Measurements from ENCODE around the gene SFXN4. TPM values are rescaled to one million over a fixed set of nuclear protein-coding genes. Genes with fewer than 3 reads are reported as not detected.

The SFXN4 gene
- total RNA-seq, 1 donor from 2014 or later: 17.1 TPM

GRCh38 chr10:119203006-119203405, 37.5 kb upstream of the SFXN4 start:
- no peak for DNase-seq (ENCODE audit: low read depth)
- TF ChIP-seq, protein P1, sequence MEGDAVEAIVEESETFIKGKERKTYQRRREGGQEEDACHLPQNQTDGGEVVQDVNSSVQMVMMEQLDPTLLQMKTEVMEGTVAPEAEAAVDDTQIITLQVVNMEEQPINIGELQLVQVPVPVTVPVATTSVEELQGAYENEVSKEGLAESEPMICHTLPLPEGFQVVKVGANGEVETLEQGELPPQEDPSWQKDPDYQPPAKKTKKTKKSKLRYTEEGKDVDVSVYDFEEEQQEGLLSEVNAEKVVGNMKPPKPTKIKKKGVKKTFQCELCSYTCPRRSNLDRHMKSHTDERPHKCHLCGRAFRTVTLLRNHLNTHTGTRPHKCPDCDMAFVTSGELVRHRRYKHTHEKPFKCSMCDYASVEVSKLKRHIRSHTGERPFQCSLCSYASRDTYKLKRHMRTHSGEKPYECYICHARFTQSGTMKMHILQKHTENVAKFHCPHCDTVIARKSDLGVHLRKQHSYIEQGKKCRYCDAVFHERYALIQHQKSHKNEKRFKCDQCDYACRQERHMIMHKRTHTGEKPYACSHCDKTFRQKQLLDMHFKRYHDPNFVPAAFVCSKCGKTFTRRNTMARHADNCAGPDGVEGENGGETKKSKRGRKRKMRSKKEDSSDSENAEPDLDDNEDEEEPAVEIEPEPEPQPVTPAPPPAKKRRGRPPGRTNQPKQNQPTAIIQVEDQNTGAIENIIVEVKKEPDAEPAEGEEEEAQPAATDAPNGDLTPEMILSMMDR (conservative IDR thresholded peaks at IDR 0.05; ENCODE audit: low read depth, low read length): no peak
- H3K4me3 ChIP-seq (ENCODE audit: low read depth, low read length): no peak overlapping the region

GRCh38 chr10:119201233-119201632, 35.7 kb upstream of the SFXN4 start:
- TF ChIP-seq, protein P1 (conservative IDR thresholded peaks at IDR 0.05; ENCODE audit: low read depth, low read length): no peak
- no peak for DNase-seq (ENCODE audit: low read depth)
- H3K4me3 ChIP-seq (ENCODE audit: low read depth, low read length): no peak overlapping the region

DNA sequence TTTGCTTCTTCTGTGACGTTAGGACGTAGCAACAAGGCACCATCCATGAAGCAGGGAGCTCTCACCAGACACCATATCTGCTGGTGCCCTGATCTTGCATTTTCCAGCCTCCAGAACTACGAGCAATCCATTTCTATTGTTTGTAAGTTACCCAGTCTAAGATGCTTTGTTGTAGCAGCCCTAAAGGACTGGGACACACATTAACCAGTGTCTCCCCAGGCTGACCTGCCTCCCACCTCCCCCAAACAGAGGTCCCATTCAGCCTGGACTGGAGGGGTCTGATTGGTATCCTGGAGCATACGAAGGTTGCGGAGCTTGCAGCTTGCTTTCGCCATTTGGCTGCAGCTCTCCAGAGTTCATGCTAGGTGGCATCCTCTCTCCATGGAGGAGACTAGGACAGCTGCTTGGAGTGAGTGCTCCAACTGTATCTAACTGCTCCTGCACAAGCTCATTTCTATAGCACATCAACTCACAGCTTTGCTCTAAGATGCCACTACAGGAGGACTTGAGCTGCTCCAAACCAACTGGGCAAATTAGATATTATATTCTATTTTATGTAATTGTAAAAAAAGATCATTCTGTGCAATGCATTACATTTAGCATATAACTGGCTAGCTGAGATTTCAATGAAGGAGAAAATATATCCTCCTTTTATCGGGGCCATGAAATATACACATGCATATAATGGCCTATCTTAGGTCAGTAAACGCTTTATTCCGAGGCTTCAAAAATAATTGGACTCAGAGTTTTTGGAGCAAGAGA, 33.9 kb upstream of the SFXN4 start:
- TF ChIP-seq, protein P1 (conservative IDR thresholded peaks at IDR 0.05; ENCODE audit: low read depth, low read length): peak; percentile 93
- no peak overlapping the region for H3K4me3 ChIP-seq (ENCODE audit: low read depth, low read length)
- DNase-seq (ENCODE audit: low read depth): no peak

DNA sequence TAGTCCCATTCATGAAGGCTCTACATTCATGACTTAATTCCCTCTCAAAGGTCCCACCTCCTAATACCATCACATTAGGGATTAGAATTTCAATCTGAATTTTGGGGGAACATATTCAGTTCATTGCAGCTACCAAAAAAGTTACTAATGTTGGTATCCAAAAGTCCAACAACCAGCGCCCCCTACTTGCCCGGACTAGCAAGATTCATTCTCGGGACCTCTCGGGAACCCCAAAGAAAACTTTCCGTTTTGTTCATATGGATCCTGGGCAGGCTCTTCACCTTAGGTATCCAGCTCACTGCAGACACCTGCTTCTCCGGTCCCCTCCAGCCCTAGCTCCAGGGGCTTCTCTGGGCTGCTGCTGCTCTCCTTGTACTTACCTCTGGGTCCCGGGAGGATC, 32.9 kb upstream of the SFXN4 start:
- DNase-seq (ENCODE audit: low read depth): no peak
- no peak overlapping the region for H3K4me3 ChIP-seq (ENCODE audit: low read depth, low read length)
- TF ChIP-seq, protein P1 (conservative IDR thresholded peaks at IDR 0.05; ENCODE audit: low read depth, low read length): peak; percentile 63

DNA sequence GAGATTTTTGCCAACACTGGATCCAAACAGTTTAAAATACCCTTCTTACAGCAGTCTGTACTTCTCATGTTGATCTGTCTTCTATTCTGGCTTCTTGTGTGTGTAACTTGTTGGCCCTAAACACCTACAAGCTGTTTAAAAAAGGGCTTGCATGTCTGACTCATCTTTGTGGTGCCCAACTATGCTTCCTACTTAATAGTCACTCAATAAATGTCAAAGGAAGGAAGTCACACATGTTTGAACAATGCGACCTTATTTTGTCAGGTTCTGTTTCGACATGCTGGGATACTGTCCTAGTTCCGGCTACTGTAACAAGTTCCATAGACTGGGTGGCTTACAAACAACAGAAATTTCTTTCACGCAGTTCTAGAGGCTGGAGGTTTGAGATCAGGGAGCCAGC, 32.4 kb upstream of the SFXN4 start:
- TF ChIP-seq, protein P1 (conservative IDR thresholded peaks at IDR 0.05; ENCODE audit: low read depth, low read length): no peak
- no peak for DNase-seq (ENCODE audit: low read depth)
- H3K4me3 ChIP-seq (ENCODE audit: low read depth, low read length): no peak overlapping the region

GRCh38 chr10:119191881-119192280, 26.4 kb upstream of the SFXN4 start:
- TF ChIP-seq, protein P1 (conservative IDR thresholded peaks at IDR 0.05; ENCODE audit: low read depth, low read length): no peak
- no peak for DNase-seq (ENCODE audit: low read depth)
- no peak overlapping the region for H3K4me3 ChIP-seq (ENCODE audit: low read depth, low read length)
